Neuron (in vitro differentiated cells): ENCODE data around the gene RMDN2.

Experiments
- H2AFZ ChIP-seq: one replicate; pipeline ENCODE4 v1.6.1; 2013; ENCODE audit warnings: low read depth, mild to moderate bottlenecking, inconsistent platforms, low read length, moderate library complexity
- H3K27me3 ChIP-seq: one replicate; pipeline ENCODE4 v1.6.1; 2013; ENCODE audit warnings: low read length; ENCODE audit not compliant: insufficient read depth
- H3K36me3 ChIP-seq: one replicate; pipeline ENCODE4 v1.6.1; 2013; ENCODE audit warnings: low read length; ENCODE audit not compliant: insufficient read depth
- H3K4me1 ChIP-seq: one replicate; pipeline ENCODE4 v1.6.1; 2013; ENCODE audit warnings: low read length; ENCODE audit not compliant: insufficient read depth
- H3K4me3 ChIP-seq: 2 replicates; pipeline ENCODE4 v1.5.1; 2013; ENCODE audit warnings: mild to moderate bottlenecking, low read length, moderate library complexity
- H3K9me3 ChIP-seq: one replicate; pipeline ENCODE4 v1.6.1; 2013; ENCODE audit warnings: low read length

RMDN2 gene

DNA sequence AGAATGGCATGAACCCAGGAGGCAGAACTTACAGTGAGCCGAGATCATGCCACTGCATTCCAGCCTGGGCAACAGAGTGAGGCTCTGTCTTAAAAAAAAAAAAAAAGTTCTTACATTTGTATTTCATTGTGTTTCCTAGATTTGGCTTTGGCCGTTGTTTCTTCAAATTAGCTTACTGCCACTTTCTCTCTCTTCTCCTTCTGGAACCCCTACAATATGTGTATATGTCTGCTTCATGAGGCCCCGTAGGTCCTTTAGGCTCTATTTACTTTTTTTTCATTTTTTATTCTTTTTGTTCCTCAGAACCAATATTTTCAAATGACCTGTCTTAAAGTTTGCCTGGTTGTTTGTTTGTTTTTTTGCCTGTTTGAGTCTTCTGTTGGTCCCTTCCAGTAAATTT is 41.2 kb downstream of the RMDN2 start:
- no peak overlapping the region for H2AFZ ChIP-seq
- no peak overlapping the region for H3K4me3 ChIP-seq
- H3K4me1 ChIP-seq, result peaks cover 3% of the 10 kb centered on the region
- no peaks in the 10 kb centered on the region for H3K27me3 ChIP-seq
- H3K36me3 ChIP-seq, result no peaks in the 10 kb centered on the region
- no peaks in the 10 kb centered on the region for H3K9me3 ChIP-seq

DNA sequence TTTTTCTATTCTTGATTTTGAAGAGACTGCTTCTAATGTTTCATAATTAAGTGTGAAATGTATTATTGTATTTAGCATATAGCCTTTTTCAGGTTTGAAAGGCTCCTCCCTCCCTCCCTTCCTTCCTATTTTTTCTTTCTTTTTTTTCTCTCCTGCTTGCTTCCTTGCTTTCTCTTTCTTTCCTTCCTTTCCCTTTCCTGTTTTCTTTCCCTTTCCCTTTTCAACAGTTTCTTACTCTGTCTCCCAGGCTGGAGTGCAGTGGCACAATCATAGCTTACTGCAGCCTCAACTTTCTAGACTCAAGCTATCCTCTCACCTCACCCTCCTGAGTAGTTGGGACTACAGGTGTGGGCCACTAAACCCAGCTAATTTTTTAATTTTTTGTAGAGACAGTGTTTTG is 44.6 kb downstream of the RMDN2 start:
- Histone ChIP-seq H3K9me3 (no peaks in the 10 kb centered on the region), H3K4me3 (no peak overlapping the region), H3K4me1 (no peaks in the 10 kb centered on the region), H2AFZ (no peak overlapping the region), H3K27me3 (no peaks in the 10 kb centered on the region), H3K36me3 (no peaks in the 10 kb centered on the region)

- H3K27me3 ChIP-seq, result no peaks in the 10 kb centered on the region
- no peaks in the 10 kb centered on the region for H3K9me3 ChIP-seq
Observed at GRCh38 chr2:37971971-37972370, 46.9 kb downstream of the RMDN2 start.

GRCh38 chr2:37973615-37974353 is 48.7 kb downstream of the RMDN2 start:
- Histone ChIP-seq H3K27me3 (no peaks in the 10 kb centered on the region), H3K9me3 (no peaks in the 10 kb centered on the region), H3K4me1 (no peaks in the 10 kb centered on the region), H3K36me3 (no peaks in the 10 kb centered on the region), H3K4me3 (no peak overlapping the region), H2AFZ (no peak overlapping the region)

More at GRCh38 chr2:37971971-37972370, 46.9 kb downstream of the RMDN2 start:
- Histone ChIP-seq H3K4me3 (no peak overlapping the region), H2AFZ (no peak overlapping the region), H3K4me1 (no peaks in the 10 kb centered on the region), H3K36me3 (no peaks in the 10 kb centered on the region)

DNA sequence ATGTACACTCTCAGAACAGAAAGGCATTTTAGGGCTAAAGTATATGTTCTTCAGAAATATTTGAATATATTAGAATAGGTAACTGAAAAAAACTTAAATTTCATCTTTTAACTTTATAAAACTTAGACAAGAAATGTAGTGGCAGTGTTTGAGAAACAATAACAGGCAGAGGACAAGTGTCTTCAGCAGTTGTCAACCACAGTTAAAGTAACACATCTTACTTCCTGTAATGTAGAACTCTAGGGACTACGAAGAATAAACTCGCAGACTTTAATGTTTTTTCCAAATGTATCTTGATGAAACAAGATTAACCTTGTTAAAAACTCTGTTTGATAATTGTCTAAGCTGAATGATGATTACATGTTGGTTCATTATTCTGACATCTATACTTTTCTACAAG is 50.7 kb downstream of the RMDN2 start:
- H3K9me3 ChIP-seq, result no peaks in the 10 kb centered on the region
- no peak overlapping the region for H3K4me3 ChIP-seq

GRCh38 chr2:37976411-37976810 is 51.3 kb downstream of the RMDN2 start:
- Histone ChIP-seq H2AFZ (no peak overlapping the region), H3K4me3 (no peak overlapping the region), H3K9me3 (no peaks in the 10 kb centered on the region)

More for the DNA sequence above, 50.7 kb downstream of the RMDN2 start:
- H3K27me3 ChIP-seq, result no peaks in the 10 kb centered on the region
- no peaks in the 10 kb centered on the region for H3K4me1 ChIP-seq
- no peaks in the 10 kb centered on the region for H3K36me3 ChIP-seq
- no peak overlapping the region for H2AFZ ChIP-seq

DNA sequence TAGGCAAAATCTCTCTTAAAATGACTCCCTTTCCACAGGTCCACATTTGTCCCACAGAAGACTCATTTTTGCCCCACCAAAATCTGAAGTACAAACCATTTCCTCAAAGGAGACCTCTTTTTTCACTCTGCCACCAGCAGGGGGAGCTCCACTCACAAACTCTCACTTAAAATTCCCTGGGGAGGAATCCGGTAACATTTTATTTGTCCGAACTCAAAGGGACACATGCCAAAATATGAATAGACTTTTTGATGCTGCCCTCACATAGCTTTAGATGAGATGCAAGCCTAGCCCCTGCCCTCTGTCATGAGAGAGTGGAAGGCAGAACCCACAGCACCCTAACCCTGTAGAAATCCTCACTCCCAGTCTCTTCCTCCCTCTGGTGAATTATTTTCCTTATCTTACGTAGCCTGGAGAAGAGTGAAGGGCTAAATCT is 57.1 kb downstream of the RMDN2 start:
- H3K4me1 ChIP-seq, result no peaks in the 10 kb centered on the region
- H2AFZ ChIP-seq, result no peak overlapping the region
- no peaks in the 10 kb centered on the region for H3K36me3 ChIP-seq
- H3K9me3 ChIP-seq, result no peaks in the 10 kb centered on the region
- H3K27me3 ChIP-seq, result no peaks in the 10 kb centered on the region
- no peak overlapping the region for H3K4me3 ChIP-seq

More at GRCh38 chr2:37976411-37976810, 51.3 kb downstream of the RMDN2 start:
- Histone ChIP-seq H3K27me3 (no peaks in the 10 kb centered on the region), H3K36me3 (no peaks in the 10 kb centered on the region), H3K4me1 (no peaks in the 10 kb centered on the region)

- no peak overlapping the region for H2AFZ ChIP-seq
- no peak overlapping the region for H3K4me3 ChIP-seq
- no peaks in the 10 kb centered on the region for H3K36me3 ChIP-seq
- H3K9me3 ChIP-seq, result no peaks in the 10 kb centered on the region
- no peaks in the 10 kb centered on the region for H3K27me3 ChIP-seq
- H3K4me1 ChIP-seq, result no peaks in the 10 kb centered on the region
Observed at GRCh38 chr2:37982847-37983246, 57.8 kb downstream of the RMDN2 start.

DNA sequence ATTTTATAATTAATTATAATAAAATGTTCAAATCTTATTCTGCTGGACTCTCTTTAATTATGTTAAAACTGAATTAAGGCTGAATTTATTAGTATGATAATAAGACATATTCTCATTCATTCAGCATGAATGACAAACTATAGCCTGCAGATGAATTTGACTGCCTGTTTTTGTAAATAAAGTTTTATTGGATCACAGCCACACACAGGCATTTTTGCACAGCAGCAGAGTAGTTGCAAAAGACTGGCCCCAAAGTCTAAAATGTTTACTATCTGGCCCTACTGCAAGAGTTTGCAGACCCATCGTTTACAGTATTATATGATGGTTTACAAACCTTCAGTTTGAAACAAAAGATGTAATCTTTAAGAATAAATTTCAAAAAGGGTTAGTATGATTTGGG is 58.6 kb downstream of the RMDN2 start:
- Histone ChIP-seq H3K9me3 (no peaks in the 10 kb centered on the region), H3K4me3 (no peak overlapping the region), H3K36me3 (no peaks in the 10 kb centered on the region), H3K4me1 (no peaks in the 10 kb centered on the region), H2AFZ (no peak overlapping the region), H3K27me3 (no peaks in the 10 kb centered on the region)

GRCh38 chr2:37984176-37984575 is 59.1 kb downstream of the RMDN2 start:
- no peaks in the 10 kb centered on the region for H3K36me3 ChIP-seq
- H2AFZ ChIP-seq, result no peak overlapping the region
- H3K9me3 ChIP-seq, result no peaks in the 10 kb centered on the region
- no peaks in the 10 kb centered on the region for H3K4me1 ChIP-seq
- no peaks in the 10 kb centered on the region for H3K27me3 ChIP-seq
- no peak overlapping the region for H3K4me3 ChIP-seq

DNA sequence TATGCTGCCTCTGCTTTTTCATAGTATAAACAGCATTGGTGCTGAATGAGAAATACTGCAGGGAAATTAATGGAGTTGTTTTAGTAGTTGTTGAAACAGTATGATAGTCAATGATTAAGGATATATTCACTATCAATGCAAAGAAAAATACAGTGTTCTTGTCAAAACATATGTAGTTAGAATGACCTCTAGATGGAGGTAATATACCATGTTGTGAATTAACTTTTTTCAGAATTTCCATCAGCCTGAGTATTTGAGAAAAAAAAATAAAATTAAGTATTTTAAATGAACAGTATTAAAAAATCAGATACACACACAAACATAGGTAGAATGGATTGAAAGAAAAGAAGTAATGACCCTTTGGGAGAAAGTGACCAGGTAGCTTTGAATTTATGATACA is 59.5 kb downstream of the RMDN2 start:
- Histone ChIP-seq H3K27me3 (no peaks in the 10 kb centered on the region), H3K36me3 (no peaks in the 10 kb centered on the region), H2AFZ (no peak overlapping the region), H3K9me3 (no peaks in the 10 kb centered on the region), H3K4me3 (no peak overlapping the region), H3K4me1 (no peaks in the 10 kb centered on the region)

DNA sequence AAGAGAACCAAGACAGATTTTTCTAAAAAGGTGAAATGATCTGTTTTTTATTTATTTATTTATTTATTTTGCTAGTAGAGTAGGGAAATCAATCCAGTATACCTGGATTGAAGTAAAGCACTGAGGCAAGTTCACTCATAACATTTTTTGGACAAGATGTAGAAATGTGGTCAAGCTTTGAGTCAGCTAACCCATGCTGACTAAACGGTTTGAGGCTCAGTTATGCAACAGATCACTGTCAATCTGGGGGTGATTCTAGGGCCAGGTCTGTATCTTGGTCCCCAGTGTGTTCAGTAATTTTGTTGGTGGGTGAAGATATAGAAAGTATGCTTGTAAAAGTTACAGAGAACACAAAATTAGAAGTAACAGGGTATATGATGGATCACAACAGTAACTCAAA is 60.2 kb downstream of the RMDN2 start:
- Histone ChIP-seq H3K4me1 (no peaks in the 10 kb centered on the region), H2AFZ (no peak overlapping the region), H3K27me3 (no peaks in the 10 kb centered on the region), H3K9me3 (no peaks in the 10 kb centered on the region), H3K4me3 (no peak overlapping the region), H3K36me3 (no peaks in the 10 kb centered on the region)

DNA sequence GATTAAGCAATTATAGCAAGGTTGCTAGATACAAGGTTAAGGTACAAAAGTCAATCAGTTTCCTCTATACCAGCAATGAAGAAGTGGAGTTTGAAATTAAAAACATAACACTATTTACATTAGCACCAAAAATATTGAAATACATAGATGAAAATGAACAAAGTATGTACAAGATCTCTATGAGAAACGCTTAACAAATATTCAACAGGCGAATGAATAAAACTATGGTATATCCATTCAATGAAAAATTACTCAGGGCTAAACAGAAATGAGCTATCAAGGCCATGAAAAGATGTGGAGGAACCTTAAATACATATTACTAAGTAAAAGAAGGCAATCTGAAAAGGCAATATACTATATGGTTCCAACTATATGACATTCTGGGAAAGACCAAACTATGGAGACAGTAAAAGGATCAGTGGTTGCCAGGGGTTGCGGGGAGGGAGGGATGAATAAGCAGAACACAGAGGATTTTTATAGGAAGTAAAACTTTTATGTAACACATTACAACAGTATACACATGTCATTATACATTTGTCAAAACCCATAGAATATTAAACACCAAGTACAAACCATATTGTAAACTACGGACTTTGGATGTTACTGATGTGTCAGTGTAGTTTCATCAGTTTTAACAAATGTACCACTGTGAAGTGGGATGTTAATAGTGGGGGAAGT is 62.1 kb downstream of the RMDN2 start:
- no peak overlapping the region for H2AFZ ChIP-seq
- H3K36me3 ChIP-seq, result no peaks in the 10 kb centered on the region
- H3K9me3 ChIP-seq, result no peaks in the 10 kb centered on the region
- H3K27me3 ChIP-seq, result no peaks in the 10 kb centered on the region
- H3K4me3 ChIP-seq, result no peak overlapping the region
- H3K4me1 ChIP-seq, result no peaks in the 10 kb centered on the region
